ENCODE results near the gene UBD.
A peak's percentile ranks its signal among the peaks of the same experiment; 100 is the strongest.

Gene UBD

DNA sequence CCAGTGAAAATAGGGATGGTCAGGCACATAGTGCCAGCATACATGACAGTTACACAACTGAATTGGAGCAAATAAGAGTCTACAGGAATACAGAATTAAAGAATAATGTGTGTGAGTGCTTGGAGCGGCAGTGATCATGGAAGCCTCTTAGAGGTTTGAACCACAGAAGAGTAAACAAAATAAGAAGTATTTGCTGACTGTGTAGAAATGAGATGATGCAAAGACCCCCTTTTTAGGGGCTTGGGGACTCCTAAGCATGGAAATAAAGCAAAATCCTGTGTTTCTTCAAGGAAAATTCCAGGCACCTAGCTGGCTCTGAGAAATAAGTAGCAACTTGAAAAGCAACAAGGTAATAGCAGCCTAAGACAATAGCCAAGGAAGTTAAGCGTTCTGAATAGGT, 32.1 kb upstream of the UBD start:
- no peak overlapping the region for H3K4me3 ChIP-seq (ENCODE audit: low read depth, low read length, poor library complexity, severe bottlenecking)
- no peak overlapping the region for H3K27ac ChIP-seq (ENCODE audit: low read depth, low read length, poor library complexity, severe bottlenecking)
- TF ChIP-seq, protein P1, sequence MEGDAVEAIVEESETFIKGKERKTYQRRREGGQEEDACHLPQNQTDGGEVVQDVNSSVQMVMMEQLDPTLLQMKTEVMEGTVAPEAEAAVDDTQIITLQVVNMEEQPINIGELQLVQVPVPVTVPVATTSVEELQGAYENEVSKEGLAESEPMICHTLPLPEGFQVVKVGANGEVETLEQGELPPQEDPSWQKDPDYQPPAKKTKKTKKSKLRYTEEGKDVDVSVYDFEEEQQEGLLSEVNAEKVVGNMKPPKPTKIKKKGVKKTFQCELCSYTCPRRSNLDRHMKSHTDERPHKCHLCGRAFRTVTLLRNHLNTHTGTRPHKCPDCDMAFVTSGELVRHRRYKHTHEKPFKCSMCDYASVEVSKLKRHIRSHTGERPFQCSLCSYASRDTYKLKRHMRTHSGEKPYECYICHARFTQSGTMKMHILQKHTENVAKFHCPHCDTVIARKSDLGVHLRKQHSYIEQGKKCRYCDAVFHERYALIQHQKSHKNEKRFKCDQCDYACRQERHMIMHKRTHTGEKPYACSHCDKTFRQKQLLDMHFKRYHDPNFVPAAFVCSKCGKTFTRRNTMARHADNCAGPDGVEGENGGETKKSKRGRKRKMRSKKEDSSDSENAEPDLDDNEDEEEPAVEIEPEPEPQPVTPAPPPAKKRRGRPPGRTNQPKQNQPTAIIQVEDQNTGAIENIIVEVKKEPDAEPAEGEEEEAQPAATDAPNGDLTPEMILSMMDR (IDR thresholded peaks at IDR 0.05; ENCODE audit: low read length): no peak
- TF ChIP-seq EZH2 (IDR thresholded peaks at IDR 0.05; ENCODE audit: borderline replicate concordance, low read length): no peak
- no peaks in the 10 kb centered on the region for H3K9me3 ChIP-seq (ENCODE audit: low read length)
- no peaks in the 10 kb centered on the region for H4K20me1 ChIP-seq (ENCODE audit: insufficient read depth, low read length)
- no peak overlapping the region for H2AFZ ChIP-seq (ENCODE audit: low read length)
- no peak overlapping the region for H3K4me2 ChIP-seq (ENCODE audit: low read length)
- no peaks in the 10 kb centered on the region for H3K36me3 ChIP-seq (ENCODE audit: insufficient read depth, low read length)
- H3F3A ChIP-seq (ENCODE audit: insufficient read depth, low read length): no peaks in the 10 kb centered on the region
- peaks cover 4% of the 10 kb centered on the region for H3K4me1 ChIP-seq (ENCODE audit: insufficient read depth, low read length, severe bottlenecking)
- no peak overlapping the region for H3K9ac ChIP-seq (ENCODE audit: low read length)
- no peaks in the 10 kb centered on the region for H3K27me3 ChIP-seq (ENCODE audit: insufficient read depth, low read length)
- H3K9me2 ChIP-seq (ENCODE audit: low read depth, low read length): no peaks in the 10 kb centered on the region
- H3K79me2 ChIP-seq (ENCODE audit: insufficient read depth, low read length): no peaks in the 10 kb centered on the region

DNA sequence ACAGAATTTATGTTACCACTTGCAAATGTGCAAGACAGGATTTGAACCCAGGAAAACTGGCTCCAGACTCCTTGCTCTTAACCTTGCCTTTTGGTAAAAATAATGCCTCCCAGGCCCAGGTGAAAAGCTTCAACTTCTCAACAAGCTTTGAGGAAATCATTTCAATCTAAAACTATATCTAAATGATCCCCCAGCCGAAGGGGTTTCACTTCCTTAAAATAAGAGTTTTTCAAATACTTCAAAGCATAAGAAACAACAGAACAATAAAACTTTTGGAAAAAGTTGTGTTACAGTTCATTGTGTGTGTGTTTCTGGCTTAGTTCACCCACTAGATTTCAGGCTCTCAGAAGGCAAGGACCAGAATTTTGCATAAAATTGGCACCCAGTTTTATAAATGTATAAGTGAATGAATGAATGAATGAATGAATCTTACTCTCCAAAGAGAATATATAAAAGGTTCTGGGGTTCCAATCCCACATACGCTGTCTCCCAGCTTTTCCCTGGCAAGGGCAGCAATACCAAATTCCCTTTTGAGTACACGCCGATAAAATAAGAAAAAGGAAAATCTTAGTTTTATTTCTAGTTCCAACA, 30.8 kb upstream of the UBD start:
- H3K9me3 ChIP-seq (ENCODE audit: low read length): no peaks in the 10 kb centered on the region
- no peak overlapping the region for H3K4me2 ChIP-seq (ENCODE audit: low read length)
- no peak overlapping the region for H3K9ac ChIP-seq (ENCODE audit: low read length)
- H2AFZ ChIP-seq (ENCODE audit: low read length): no peak overlapping the region
- TF ChIP-seq, protein P1 (IDR thresholded peaks at IDR 0.05; ENCODE audit: low read length): no peak
- no peak for TF ChIP-seq EZH2 (IDR thresholded peaks at IDR 0.05; ENCODE audit: borderline replicate concordance, low read length)
- H3K9me2 ChIP-seq (ENCODE audit: low read depth, low read length): no peaks in the 10 kb centered on the region
- H3K27me3 ChIP-seq (ENCODE audit: insufficient read depth, low read length): no peaks in the 10 kb centered on the region
- H3F3A ChIP-seq (ENCODE audit: insufficient read depth, low read length): no peaks in the 10 kb centered on the region
- H4K20me1 ChIP-seq (ENCODE audit: insufficient read depth, low read length): no peaks in the 10 kb centered on the region
- H3K36me3 ChIP-seq (ENCODE audit: insufficient read depth, low read length): no peaks in the 10 kb centered on the region
- H3K4me3 ChIP-seq (ENCODE audit: low read depth, low read length, poor library complexity, severe bottlenecking): no peak overlapping the region
- H3K27ac ChIP-seq (ENCODE audit: low read depth, low read length, poor library complexity, severe bottlenecking): no peak overlapping the region
- peaks cover 4% of the 10 kb centered on the region for H3K4me1 ChIP-seq (ENCODE audit: insufficient read depth, low read length, severe bottlenecking)
- H3K79me2 ChIP-seq (ENCODE audit: insufficient read depth, low read length): no peaks in the 10 kb centered on the region

DNA sequence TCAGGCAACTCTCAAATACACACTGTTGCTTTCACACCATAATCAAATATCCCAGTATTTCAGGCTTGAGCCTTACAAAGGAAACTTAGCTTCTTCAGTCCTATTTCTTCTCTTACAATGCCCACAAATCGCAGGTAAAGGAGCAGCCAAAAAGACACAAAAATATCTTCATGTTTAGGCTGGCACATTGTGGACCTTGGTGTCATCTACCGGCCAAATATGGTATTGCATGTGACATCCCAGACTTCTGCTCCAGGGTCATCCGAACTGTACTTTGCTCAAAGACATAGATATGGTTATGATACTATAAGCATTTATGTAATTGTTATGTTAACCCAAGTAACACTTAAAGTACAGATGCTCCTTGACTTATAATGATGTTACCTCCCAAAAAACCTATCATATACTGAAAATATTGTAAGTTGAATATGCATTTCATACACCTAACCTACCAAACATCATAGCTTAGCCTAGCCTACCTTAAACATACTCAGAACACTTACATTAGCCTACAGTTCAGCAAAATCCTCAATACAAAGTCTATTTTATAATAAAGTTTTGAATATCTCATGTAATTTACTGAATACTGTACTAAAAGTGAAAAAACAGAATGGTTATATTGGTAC, 30.0 kb upstream of the UBD start:
- H3F3A ChIP-seq (ENCODE audit: insufficient read depth, low read length): no peaks in the 10 kb centered on the region
- H2AFZ ChIP-seq (ENCODE audit: low read length): no peak overlapping the region
- H3K4me1 ChIP-seq (ENCODE audit: insufficient read depth, low read length, severe bottlenecking): peaks cover 4% of the 10 kb centered on the region
- H3K27ac ChIP-seq (ENCODE audit: low read depth, low read length, poor library complexity, severe bottlenecking): no peak overlapping the region
- no peaks in the 10 kb centered on the region for H3K79me2 ChIP-seq (ENCODE audit: insufficient read depth, low read length)
- no peak overlapping the region for H3K9ac ChIP-seq (ENCODE audit: low read length)
- no peak overlapping the region for H3K4me3 ChIP-seq (ENCODE audit: low read depth, low read length, poor library complexity, severe bottlenecking)
- no peaks in the 10 kb centered on the region for H4K20me1 ChIP-seq (ENCODE audit: insufficient read depth, low read length)
- no peaks in the 10 kb centered on the region for H3K36me3 ChIP-seq (ENCODE audit: insufficient read depth, low read length)
- H3K9me3 ChIP-seq (ENCODE audit: low read length): no peaks in the 10 kb centered on the region
- TF ChIP-seq, protein P1 (IDR thresholded peaks at IDR 0.05; ENCODE audit: low read length): peak; percentile 95
- no peak for TF ChIP-seq EZH2 (IDR thresholded peaks at IDR 0.05; ENCODE audit: borderline replicate concordance, low read length)
- no peaks in the 10 kb centered on the region for H3K9me2 ChIP-seq (ENCODE audit: low read depth, low read length)
- H3K4me2 ChIP-seq (ENCODE audit: low read length): no peak overlapping the region
- no peaks in the 10 kb centered on the region for H3K27me3 ChIP-seq (ENCODE audit: insufficient read depth, low read length)

Measured in OCI-LY1 (cell line).